ENCODE measurements around the gene PTPRD.

PTPRD gene

GRCh38 chr9:9504869-9505268 is 1107.9 kb downstream of the PTPRD start:
- Histone ChIP-seq H3K4me3 (no peak overlapping the region), H3K27ac (no peak overlapping the region), H3K36me3 (ENCODE audit: insufficient read depth, low read length) (no peaks in the 10 kb centered on the region), H3K9me3 (ENCODE audit: low read depth, low read length) (no peaks in the 10 kb centered on the region), H3K9ac (ENCODE audit: insufficient read length) (no peak overlapping the region)
- no peak for TF ChIP-seq EZH2 (IDR thresholded peaks at IDR 0.05)
- TF ChIP-seq POLR2AphosphoS5 (IDR thresholded peaks at IDR 0.05; ENCODE audit: borderline replicate concordance, low read depth, low read length) = no peak
- no peak for TF ChIP-seq FOXP2 (optimal IDR thresholded peaks at IDR 0.05; ENCODE audit: control extremely low read depth, extremely low read length, insufficient read depth)
- no peak for DNase-seq (ENCODE audit: low read depth, low spot score)

- DNase-seq (ENCODE audit: low read depth, low spot score) = no peak
- Histone ChIP-seq H3K36me3 (ENCODE audit: insufficient read depth, low read length) (no peaks in the 10 kb centered on the region), H3K27ac (no peak overlapping the region), H3K9ac (ENCODE audit: insufficient read length) (no peak overlapping the region), H3K9me3 (ENCODE audit: low read depth, low read length) (no peaks in the 10 kb centered on the region), H3K4me3 (no peak overlapping the region)
- TF ChIP-seq FOXP2 (optimal IDR thresholded peaks at IDR 0.05; ENCODE audit: control extremely low read depth, extremely low read length, insufficient read depth) = no peak
Measured at GRCh38 chr9:9499546-9499945, 1113.3 kb downstream of the PTPRD start.

- no peak overlapping the region for H3K27ac ChIP-seq
- no peak overlapping the region for H3K4me3 ChIP-seq
- TF ChIP-seq EZH2 (IDR thresholded peaks at IDR 0.05) (no peak), FOXP2 (optimal IDR thresholded peaks at IDR 0.05; ENCODE audit: control extremely low read depth, extremely low read length, insufficient read depth) (no peak), POLR2AphosphoS5 (IDR thresholded peaks at IDR 0.05; ENCODE audit: borderline replicate concordance, low read depth, low read length) (no peak)
- H3K9me3 ChIP-seq (ENCODE audit: low read depth, low read length) = no peaks in the 10 kb centered on the region
- no peaks in the 10 kb centered on the region for H3K36me3 ChIP-seq (ENCODE audit: insufficient read depth, low read length)
- no peak for DNase-seq (ENCODE audit: low read depth, low spot score)
- H3K9ac ChIP-seq (ENCODE audit: insufficient read length) = no peak overlapping the region
Measured at GRCh38 chr9:9498846-9499245, 1114.0 kb downstream of the PTPRD start.

- Histone ChIP-seq H3K27ac (no peak overlapping the region), H3K4me3 (no peak overlapping the region), H3K9me3 (ENCODE audit: low read depth, low read length) (no peaks in the 10 kb centered on the region), H3K36me3 (ENCODE audit: insufficient read depth, low read length) (no peaks in the 10 kb centered on the region), H3K9ac (ENCODE audit: insufficient read length) (no peak overlapping the region)
- no peak for DNase-seq (ENCODE audit: low read depth, low spot score)
- TF ChIP-seq EZH2 (IDR thresholded peaks at IDR 0.05) (no peak), POLR2AphosphoS5 (IDR thresholded peaks at IDR 0.05; ENCODE audit: borderline replicate concordance, low read depth, low read length) (no peak), FOXP2 (optimal IDR thresholded peaks at IDR 0.05; ENCODE audit: control extremely low read depth, extremely low read length, insufficient read depth) (no peak)
Measured at GRCh38 chr9:9498128-9498527, 1114.7 kb downstream of the PTPRD start.

- Histone ChIP-seq H3K9ac (ENCODE audit: insufficient read length) (no peak overlapping the region), H3K9me3 (ENCODE audit: low read depth, low read length) (no peaks in the 10 kb centered on the region), H3K36me3 (ENCODE audit: insufficient read depth, low read length) (no peaks in the 10 kb centered on the region), H3K27ac (no peak overlapping the region), H3K4me3 (no peak overlapping the region)
- TF ChIP-seq FOXP2 (optimal IDR thresholded peaks at IDR 0.05; ENCODE audit: control extremely low read depth, extremely low read length, insufficient read depth) (no peak), POLR2AphosphoS5 (IDR thresholded peaks at IDR 0.05; ENCODE audit: borderline replicate concordance, low read depth, low read length) (no peak), EZH2 (IDR thresholded peaks at IDR 0.05) (no peak)
- DNase-seq (ENCODE audit: low read depth, low spot score) = no peak
Measured at GRCh38 chr9:9494336-9494735, 1118.5 kb downstream of the PTPRD start.

GRCh38 chr9:9492506-9492905 is 1120.3 kb downstream of the PTPRD start:
- TF ChIP-seq FOXP2 (optimal IDR thresholded peaks at IDR 0.05; ENCODE audit: control extremely low read depth, extremely low read length, insufficient read depth) = no peak
- TF ChIP-seq POLR2AphosphoS5 (IDR thresholded peaks at IDR 0.05; ENCODE audit: borderline replicate concordance, low read depth, low read length) = no peak
- no peak for TF ChIP-seq EZH2 (IDR thresholded peaks at IDR 0.05)
- Histone ChIP-seq H3K4me3 (no peak overlapping the region), H3K9ac (ENCODE audit: insufficient read length) (no peak overlapping the region), H3K36me3 (ENCODE audit: insufficient read depth, low read length) (no peaks in the 10 kb centered on the region), H3K27ac (no peak overlapping the region), H3K9me3 (ENCODE audit: low read depth, low read length) (no peaks in the 10 kb centered on the region)
- no peak for DNase-seq (ENCODE audit: low read depth, low spot score)

- no peaks in the 10 kb centered on the region for H3K36me3 ChIP-seq (ENCODE audit: insufficient read depth, low read length)
- H3K9me3 ChIP-seq (ENCODE audit: low read depth, low read length) = no peaks in the 10 kb centered on the region
- TF ChIP-seq EZH2 (IDR thresholded peaks at IDR 0.05) (no peak), FOXP2 (optimal IDR thresholded peaks at IDR 0.05; ENCODE audit: control extremely low read depth, extremely low read length, insufficient read depth) (no peak), POLR2AphosphoS5 (IDR thresholded peaks at IDR 0.05; ENCODE audit: borderline replicate concordance, low read depth, low read length) (no peak)
- DNase-seq (ENCODE audit: low read depth, low spot score) = no peak
- H3K4me3 ChIP-seq = no peak overlapping the region
- no peak overlapping the region for H3K27ac ChIP-seq
- H3K9ac ChIP-seq (ENCODE audit: insufficient read length) = no peak overlapping the region
Measured at GRCh38 chr9:9489183-9489582, 1123.6 kb downstream of the PTPRD start.

GRCh38 chr9:9483175-9483574 is 1129.6 kb downstream of the PTPRD start:
- TF ChIP-seq POLR2AphosphoS5 (IDR thresholded peaks at IDR 0.05; ENCODE audit: borderline replicate concordance, low read depth, low read length) = no peak
- TF ChIP-seq FOXP2 (optimal IDR thresholded peaks at IDR 0.05; ENCODE audit: control extremely low read depth, extremely low read length, insufficient read depth) = no peak
- no peak for TF ChIP-seq EZH2 (IDR thresholded peaks at IDR 0.05)
- DNase-seq (ENCODE audit: low read depth, low spot score) = no peak
- H3K9ac ChIP-seq (ENCODE audit: insufficient read length) = no peak overlapping the region
- no peaks in the 10 kb centered on the region for H3K36me3 ChIP-seq (ENCODE audit: insufficient read depth, low read length)
- no peak overlapping the region for H3K4me3 ChIP-seq
- H3K9me3 ChIP-seq (ENCODE audit: low read depth, low read length) = no peaks in the 10 kb centered on the region
- no peak overlapping the region for H3K27ac ChIP-seq

- TF ChIP-seq FOXP2 (optimal IDR thresholded peaks at IDR 0.05; ENCODE audit: control extremely low read depth, extremely low read length, insufficient read depth) (no peak), POLR2AphosphoS5 (IDR thresholded peaks at IDR 0.05; ENCODE audit: borderline replicate concordance, low read depth, low read length) (no peak), EZH2 (IDR thresholded peaks at IDR 0.05) (no peak)
Measured at GRCh38 chr9:9478741-9479140, 1134.1 kb downstream of the PTPRD start.

More at GRCh38 chr9:9478741-9479140, 1134.1 kb downstream of the PTPRD start:
- Histone ChIP-seq H3K27ac (no peak overlapping the region), H3K4me3 (no peak overlapping the region), H3K36me3 (ENCODE audit: insufficient read depth, low read length) (no peaks in the 10 kb centered on the region), H3K9me3 (ENCODE audit: low read depth, low read length) (no peaks in the 10 kb centered on the region), H3K9ac (ENCODE audit: insufficient read length) (no peak overlapping the region)
- DNase-seq (ENCODE audit: low read depth, low spot score) = no peak
